GM19463 (cell line): ENCODE results near the gene CRIP2.

Source experiments
- ATAC-seq: cut with Tn5 transposase; IDR thresholded peaks from one replicate; pipeline ENCODE4 v1.9.1; 2021; ENCODE audit warnings: mild to moderate bottlenecking, moderate library complexity; ENCODE audit not compliant: unreplicated experiment

The CRIP2 gene

GRCh38 chr14:105442834-105443233, 31.8 kb upstream of the CRIP2 start:
- no peak for ATAC-seq

GRCh38 chr14:105444859-105445258, 29.8 kb upstream of the CRIP2 start:
- no peak for ATAC-seq

GRCh38 chr14:105445290-105445689, 29.3 kb upstream of the CRIP2 start:
- no peak for ATAC-seq

GRCh38 chr14:105445901-105446845, 28.4 kb upstream of the CRIP2 start:
- ATAC-seq, result no peak

GRCh38 chr14:105446971-105447370, 27.6 kb upstream of the CRIP2 start:
- no peak for ATAC-seq

- no peak for ATAC-seq
These were observed 26.7 kb upstream of the CRIP2 start for GRCh38 chr14:105447651-105448640.

GRCh38 chr14:105448706-105449111, 25.9 kb upstream of the CRIP2 start:
- peak; percentile 58 for ATAC-seq

GRCh38 chr14:105449276-105450122, 25.1 kb upstream of the CRIP2 start:
- ATAC-seq, result no peak

GRCh38 chr14:105450123-105450505, 24.5 kb upstream of the CRIP2 start:
- no peak for ATAC-seq

GRCh38 chr14:105450864-105451720, 23.5 kb upstream of the CRIP2 start:
- no peak for ATAC-seq

- ATAC-seq, result no peak
These were observed 21.7 kb upstream of the CRIP2 start for GRCh38 chr14:105452963-105453362.

GRCh38 chr14:105453847-105454246, 20.8 kb upstream of the CRIP2 start:
- no peak for ATAC-seq

GRCh38 chr14:105455086-105455640, 19.5 kb upstream of the CRIP2 start:
- no peak for ATAC-seq

- no peak for ATAC-seq
These were observed 18.6 kb upstream of the CRIP2 start for GRCh38 chr14:105455766-105456660.

GRCh38 chr14:105456736-105457617, 17.6 kb upstream of the CRIP2 start:
- ATAC-seq, result no peak

GRCh38 chr14:105458010-105458409, 16.6 kb upstream of the CRIP2 start:
- no peak for ATAC-seq

- no peak for ATAC-seq
These were observed 16.1 kb upstream of the CRIP2 start for GRCh38 chr14:105458571-105458970.
